ENCODE results near the gene ENC1. TPM values are rescaled to one million over a fixed set of nuclear protein-coding genes. Genes with fewer than 3 reads are reported as not detected.
A peak's percentile ranks its signal among the peaks of the same experiment; 100 is the strongest.

Gene ENC1
- total RNA-seq, 2 experiments from 2014 or later: 0.74 to 0.86 TPM

DNA sequence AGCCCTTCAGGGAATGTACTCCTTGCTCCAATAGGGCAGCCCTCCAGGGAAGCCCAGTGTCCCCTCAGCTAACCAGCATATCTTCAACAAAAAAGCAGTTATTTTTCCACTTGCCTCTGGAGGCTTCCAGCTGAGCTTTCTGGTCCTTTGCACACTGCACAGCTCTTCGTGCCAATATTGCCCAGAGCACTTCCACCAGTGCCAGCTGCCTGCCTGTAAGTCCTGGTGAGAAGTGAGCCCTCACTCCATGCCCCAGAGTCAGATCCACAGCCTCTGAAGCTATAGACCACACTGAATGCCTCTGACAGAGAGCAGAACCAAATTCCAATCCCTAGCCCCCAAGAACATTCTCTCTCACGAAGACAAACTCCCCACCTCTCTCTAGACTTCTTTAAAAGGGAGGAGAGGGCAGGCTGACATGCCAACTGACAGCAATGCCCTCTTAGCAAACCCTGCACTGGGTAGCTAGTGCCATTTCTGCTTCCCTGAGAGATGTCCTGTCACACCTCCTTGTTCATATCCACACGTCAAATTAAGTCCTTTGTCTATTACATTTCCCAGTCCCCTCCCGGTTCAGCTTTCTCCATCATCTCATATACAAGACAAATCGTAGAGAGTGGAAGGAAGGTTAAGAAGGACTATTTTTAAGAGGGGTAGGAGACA is 31.8 kb upstream of the ENC1 start:
- CTCF ChIA-PET: interaction anchor here (0.7 to 1.3 kb wide), 3 partner anchors 15 to 770 kb away, joined by 4 to 5 read pairs (median 4); no protein-coding TSS in a partner anchor
- Mint-ChIP-seq H3K36me3 (ENCODE audit: low read depth) (no peaks in the 10 kb centered on the region), H3K4me3 (no peak overlapping the region), H3K27me3 (ENCODE audit: low read depth) (no peaks in the 10 kb centered on the region), H3K9me3 (peaks cover 8% of the 10 kb centered on the region), H3K4me1 (ENCODE audit: low read depth) (no peaks in the 10 kb centered on the region), H3K27ac (no peak overlapping the region)
- intact Hi-C loops (cut with micrococcal nuclease): no loop called here
- no peak for DNase-seq

DNA sequence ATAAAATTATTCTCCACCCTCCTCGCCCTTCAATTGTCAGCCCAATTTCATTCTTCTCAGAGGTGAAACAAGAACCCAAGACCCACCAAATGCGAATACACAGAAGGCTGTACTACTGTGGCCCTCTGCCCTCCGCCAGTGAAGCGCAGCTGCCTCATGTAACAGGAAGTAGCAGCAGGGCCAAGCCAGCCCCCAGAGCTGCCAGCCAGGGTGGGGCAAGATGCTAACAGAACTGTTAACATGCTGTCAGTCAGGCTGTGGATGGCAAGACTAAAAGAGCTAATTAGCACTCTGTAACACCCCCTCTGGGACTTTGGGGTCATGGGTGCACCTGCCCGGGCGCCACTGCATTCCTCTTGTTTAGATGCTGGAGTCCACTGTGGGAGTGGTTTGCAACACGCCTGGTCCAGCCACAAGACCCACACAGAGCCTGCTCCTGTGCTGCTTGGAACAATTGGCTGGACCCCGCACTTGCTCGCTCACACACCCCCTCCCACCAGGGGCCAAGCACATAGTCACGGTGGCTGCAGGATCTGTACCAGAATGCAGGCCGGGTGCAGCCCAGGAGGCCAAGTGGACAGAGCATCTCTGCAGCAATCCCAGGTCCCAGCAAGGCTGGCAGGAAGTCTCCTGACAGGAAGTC is 30.0 kb upstream of the ENC1 start:
- Mint-ChIP-seq H3K4me3 (no peak overlapping the region), H3K36me3 (ENCODE audit: low read depth) (no peaks in the 10 kb centered on the region), H3K27me3 (ENCODE audit: low read depth) (no peaks in the 10 kb centered on the region), H3K9me3 (peaks cover 8% of the 10 kb centered on the region), H3K4me1 (ENCODE audit: low read depth) (no peaks in the 10 kb centered on the region), H3K27ac (no peak overlapping the region)
- intact Hi-C loops (cut with micrococcal nuclease): no loop called here
- no peak for DNase-seq
- CTCF ChIA-PET: interaction anchor here (0.7 kb wide), 1 partner anchor 769 kb away, joined by 3 read pairs; no protein-coding TSS in a partner anchor

DNA sequence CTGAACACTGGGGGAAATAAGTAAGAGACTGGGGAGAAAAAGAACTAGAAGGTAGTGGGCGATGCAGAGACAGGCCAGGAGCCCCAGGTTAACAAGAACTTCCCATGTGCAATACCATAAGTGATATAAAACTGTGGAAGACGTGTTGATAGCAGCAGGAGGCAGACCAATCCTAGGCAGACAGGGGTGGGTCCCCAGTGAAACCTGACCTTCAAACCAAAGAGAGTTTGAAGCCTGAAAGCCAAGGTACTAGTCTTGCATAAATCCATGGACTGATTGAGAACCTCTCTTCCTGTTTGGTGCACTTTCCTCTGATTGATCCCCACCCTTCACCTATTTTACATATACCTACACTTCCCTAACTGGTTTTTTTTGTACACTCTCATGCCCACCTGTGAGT is 29.3 kb upstream of the ENC1 start:
- CTCF ChIA-PET: interaction anchor here (0.7 kb wide), 1 partner anchor 768 kb away, joined by 3 read pairs; no protein-coding TSS in a partner anchor

DNA sequence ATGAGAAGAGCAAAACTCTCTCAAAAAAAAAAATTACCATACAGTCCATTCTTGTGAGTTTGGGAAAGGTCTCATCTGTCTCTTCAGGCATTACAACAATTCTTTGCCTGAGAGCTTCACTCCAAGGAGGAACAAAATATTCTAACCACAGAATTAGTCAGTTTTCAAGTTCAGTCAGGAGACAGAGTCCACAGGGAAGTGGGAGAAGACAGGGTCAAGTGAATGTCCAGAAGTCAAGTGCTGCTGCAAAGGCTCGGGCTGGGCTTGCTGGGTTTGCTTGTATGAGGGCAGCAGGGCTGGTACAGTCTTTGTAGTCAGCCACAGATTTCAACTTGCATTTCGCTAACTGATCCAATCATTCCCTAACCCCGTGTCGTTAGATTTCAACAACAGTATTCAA is 26.9 kb upstream of the ENC1 start:
- intact Hi-C loops (cut with micrococcal nuclease): loop anchor here (5.0 kb wide), 1 partner anchor 610 kb away; no protein-coding TSS in a partner anchor
- H3K4me3 Mint-ChIP-seq: no peak overlapping the region
- peaks cover 2% of the 10 kb centered on the region for H3K27me3 Mint-ChIP-seq (ENCODE audit: low read depth)
- H3K36me3 Mint-ChIP-seq (ENCODE audit: low read depth): no peaks in the 10 kb centered on the region
- H3K4me1 Mint-ChIP-seq (ENCODE audit: low read depth): no peaks in the 10 kb centered on the region
- H3K9me3 Mint-ChIP-seq: peaks cover 8% of the 10 kb centered on the region
- CTCF ChIA-PET: no interaction called here
- DNase-seq: no peak
- no peak overlapping the region for H3K27ac Mint-ChIP-seq

More for the DNA sequence above, 29.3 kb upstream of the ENC1 start:
- no peaks in the 10 kb centered on the region for H3K4me1 Mint-ChIP-seq (ENCODE audit: low read depth)
- peaks cover 2% of the 10 kb centered on the region for H3K27me3 Mint-ChIP-seq (ENCODE audit: low read depth)
- DNase-seq: no peak
- H3K4me3 Mint-ChIP-seq: no peak overlapping the region
- H3K9me3 Mint-ChIP-seq: peaks cover 8% of the 10 kb centered on the region
- intact Hi-C loops (cut with micrococcal nuclease): loop anchor here (5.0 kb wide), 1 partner anchor 613 kb away; no protein-coding TSS in a partner anchor
- peak overlapping the region; percentile 28 for H3K27ac Mint-ChIP-seq
- H3K36me3 Mint-ChIP-seq (ENCODE audit: low read depth): no peaks in the 10 kb centered on the region

DNA sequence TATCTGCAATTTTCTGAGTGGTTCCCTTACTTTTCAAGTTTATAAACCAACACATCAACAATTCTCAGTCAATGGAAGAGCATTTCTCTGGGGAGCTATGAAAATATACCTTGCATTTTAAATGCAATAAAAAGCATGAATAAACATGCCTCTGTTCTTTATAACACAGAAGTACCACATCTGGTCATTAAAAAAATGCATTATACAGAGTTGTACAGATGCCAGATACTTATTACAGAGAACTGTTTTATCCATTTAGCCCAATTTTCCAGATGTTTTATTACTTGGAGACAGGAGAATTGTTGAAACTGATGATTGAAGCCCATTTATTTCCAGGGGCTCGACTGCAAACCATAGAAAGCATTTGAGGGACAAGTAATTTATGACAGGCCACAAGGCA is 25.3 kb upstream of the ENC1 start:
- Mint-ChIP-seq H3K4me3 (no peak overlapping the region), H3K36me3 (ENCODE audit: low read depth) (no peaks in the 10 kb centered on the region), H3K27me3 (ENCODE audit: low read depth) (peaks cover 6% of the 10 kb centered on the region), H3K4me1 (ENCODE audit: low read depth) (no peaks in the 10 kb centered on the region), H3K9me3 (peaks cover 8% of the 10 kb centered on the region), H3K27ac (no peak overlapping the region)
- CTCF ChIA-PET: no interaction called here
- DNase-seq: no peak
- intact Hi-C loops (cut with micrococcal nuclease): loop anchor here (5.0 kb wide), 1 partner anchor 609 kb away; no protein-coding TSS in a partner anchor

DNA sequence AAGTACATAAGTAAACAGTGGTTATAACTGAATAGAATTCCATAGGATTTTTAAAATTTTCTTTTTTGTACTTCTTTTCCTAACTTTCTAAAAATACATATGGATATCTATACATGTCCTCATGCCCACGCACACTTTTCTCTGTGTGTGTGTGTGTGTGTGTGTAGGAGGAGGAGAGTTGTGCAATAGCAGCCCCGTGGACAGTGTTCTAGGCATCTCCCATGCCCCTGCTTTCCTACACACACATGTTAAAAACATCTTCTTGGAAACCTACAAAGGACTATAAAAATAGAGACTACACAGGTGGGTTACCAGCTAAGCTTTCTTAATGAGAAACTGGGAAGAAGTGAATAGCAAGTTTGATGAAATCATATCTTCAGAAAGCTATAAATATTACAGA is 24.7 kb upstream of the ENC1 start:
- Mint-ChIP-seq H3K4me3 (no peak overlapping the region), H3K27ac (no peak overlapping the region), H3K27me3 (ENCODE audit: low read depth) (peaks cover 9% of the 10 kb centered on the region), H3K9me3 (peaks cover 6% of the 10 kb centered on the region), H3K36me3 (ENCODE audit: low read depth) (no peaks in the 10 kb centered on the region), H3K4me1 (ENCODE audit: low read depth) (no peaks in the 10 kb centered on the region)
- CTCF ChIA-PET: no interaction called here
- DNase-seq: no peak
- intact Hi-C loops (cut with micrococcal nuclease): loop anchor here (5.0 kb wide), 1 partner anchor 608 kb away; no protein-coding TSS in a partner anchor

DNA sequence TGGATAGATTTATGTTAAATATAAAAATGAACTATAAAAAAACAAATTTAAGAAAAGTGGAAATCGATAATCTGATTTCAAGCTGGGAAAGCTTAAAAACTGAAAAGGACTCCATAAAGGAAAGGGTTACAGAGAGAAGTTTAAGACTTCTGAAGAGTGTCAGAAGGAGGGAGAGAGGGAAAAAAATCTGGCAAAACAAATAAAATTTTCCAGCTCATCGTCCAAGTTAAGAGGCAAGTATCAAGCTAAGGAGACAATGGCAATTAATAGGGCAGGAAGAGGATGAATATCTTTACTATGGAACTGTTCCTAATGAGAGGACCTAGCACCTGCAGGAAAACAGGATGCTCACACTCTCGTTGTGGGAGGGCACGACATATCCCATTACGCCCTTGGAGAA is 24.0 kb upstream of the ENC1 start:
- intact Hi-C loops (cut with micrococcal nuclease): no loop called here
- Mint-ChIP-seq H3K27me3 (ENCODE audit: low read depth) (peaks cover 9% of the 10 kb centered on the region), H3K9me3 (peaks cover under 1% of the 10 kb centered on the region), H3K4me3 (no peak overlapping the region), H3K4me1 (ENCODE audit: low read depth) (no peaks in the 10 kb centered on the region), H3K36me3 (ENCODE audit: low read depth) (no peaks in the 10 kb centered on the region), H3K27ac (no peak overlapping the region)
- CTCF ChIA-PET: interaction anchor here (1.2 kb wide), 1 partner anchor 761 kb away, joined by 3 read pairs; no protein-coding TSS in a partner anchor
- DNase-seq: no peak

DNA sequence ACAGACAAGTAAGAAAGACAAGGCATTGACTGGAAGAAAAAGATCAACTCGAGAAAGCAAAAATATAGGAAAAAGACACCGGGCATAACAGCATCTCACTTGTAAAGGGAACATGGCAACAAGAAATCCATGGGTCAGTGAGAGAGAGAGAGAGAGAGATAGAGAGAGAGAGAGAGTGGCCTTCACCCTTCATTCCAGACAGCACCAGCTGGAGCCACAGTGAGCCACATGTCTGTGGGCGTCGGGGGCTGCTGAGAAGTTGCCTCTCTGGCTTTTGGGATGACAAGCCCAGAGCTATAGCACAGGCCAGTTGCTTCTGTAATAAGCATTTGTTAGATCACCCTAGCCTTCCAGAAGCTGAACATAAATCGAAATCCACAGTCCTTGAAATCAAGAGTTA is 20.3 kb upstream of the ENC1 start:
- CTCF ChIA-PET: interaction anchor here (2.4 kb wide), 1 partner anchor 11 kb away, joined by 5 read pairs; no protein-coding TSS in a partner anchor
- H3K4me3 Mint-ChIP-seq: no peak overlapping the region
- H3K36me3 Mint-ChIP-seq (ENCODE audit: low read depth): no peaks in the 10 kb centered on the region
- no peaks in the 10 kb centered on the region for H3K4me1 Mint-ChIP-seq (ENCODE audit: low read depth)
- peaks cover 11% of the 10 kb centered on the region for H3K27me3 Mint-ChIP-seq (ENCODE audit: low read depth)
- no peak overlapping the region for H3K27ac Mint-ChIP-seq
- no peak for DNase-seq
- no peaks in the 10 kb centered on the region for H3K9me3 Mint-ChIP-seq
- intact Hi-C loops (cut with micrococcal nuclease): no loop called here

DNA sequence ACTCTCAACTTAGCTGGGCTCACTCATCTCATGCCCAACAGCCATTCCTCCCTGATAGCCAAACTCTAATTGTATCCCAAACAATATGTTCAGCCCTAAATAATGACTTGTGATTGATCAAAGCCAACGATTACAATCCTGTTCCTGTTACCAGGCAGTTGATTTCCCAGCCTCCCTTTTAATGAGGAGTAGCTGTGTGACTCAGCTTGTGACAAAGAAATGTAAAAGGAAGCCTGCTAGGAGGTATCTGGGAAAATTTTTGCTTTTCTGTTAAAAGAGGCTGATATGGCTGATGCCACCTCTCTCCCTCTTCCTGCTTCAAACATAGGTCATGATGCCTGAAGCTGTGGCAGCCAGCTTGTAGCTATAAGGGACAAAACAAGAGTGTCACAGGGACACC is 19.6 kb upstream of the ENC1 start:
- no peak for DNase-seq
- CTCF ChIA-PET: no interaction called here
- intact Hi-C loops (cut with micrococcal nuclease): no loop called here
- Mint-ChIP-seq H3K36me3 (ENCODE audit: low read depth) (no peaks in the 10 kb centered on the region), H3K27me3 (ENCODE audit: low read depth) (peaks cover 9% of the 10 kb centered on the region), H3K9me3 (no peaks in the 10 kb centered on the region), H3K4me1 (ENCODE audit: low read depth) (no peaks in the 10 kb centered on the region), H3K27ac (no peak overlapping the region), H3K4me3 (no peak overlapping the region)

DNA sequence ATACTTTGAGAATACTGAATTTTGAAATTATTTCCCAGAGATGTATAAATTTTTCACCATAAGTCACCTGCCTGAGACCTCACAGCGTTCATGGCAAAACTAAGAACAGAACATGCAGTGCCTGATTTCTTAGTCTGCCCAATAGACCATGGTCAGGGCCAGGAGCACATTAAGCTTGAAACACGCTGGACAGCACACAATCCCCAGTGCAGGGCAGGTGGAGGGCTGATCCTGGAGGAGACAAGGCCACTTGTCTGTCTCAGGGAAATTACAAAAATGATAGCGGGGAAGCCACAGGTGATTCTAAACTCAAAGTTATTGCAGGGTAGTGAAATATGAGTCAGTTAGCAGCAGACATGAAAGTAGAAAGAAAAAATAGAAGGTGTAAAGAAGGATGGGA is 18.6 kb upstream of the ENC1 start:
- CTCF ChIA-PET: interaction anchor here (1.0 to 1.6 kb wide), 2 partner anchors 10 to 757 kb away, joined by 3 to 6 read pairs; no protein-coding TSS in a partner anchor

DNA sequence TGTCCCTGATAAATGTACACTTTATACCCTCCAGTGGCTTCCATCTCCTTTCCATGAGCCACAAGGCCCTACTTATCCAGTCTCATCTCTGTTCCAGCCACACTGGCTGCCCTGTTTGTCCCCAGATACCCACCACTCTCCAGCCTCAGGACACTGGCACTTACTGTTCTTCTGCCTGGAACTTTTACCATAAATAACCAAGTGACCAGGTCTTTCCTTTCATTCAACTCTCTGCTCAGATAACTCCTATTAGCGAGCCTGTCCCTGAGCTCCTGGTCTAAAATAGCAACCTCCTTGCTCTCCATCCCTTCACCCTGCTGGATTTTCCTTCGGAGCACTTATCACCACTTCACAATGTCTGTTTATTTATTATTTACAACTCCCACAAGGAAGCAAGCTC is 16.6 kb upstream of the ENC1 start:
- Mint-ChIP-seq H3K27me3 (ENCODE audit: low read depth) (peaks cover 9% of the 10 kb centered on the region), H3K4me1 (ENCODE audit: low read depth) (no peaks in the 10 kb centered on the region), H3K9me3 (no peaks in the 10 kb centered on the region), H3K27ac (no peak overlapping the region), H3K36me3 (ENCODE audit: low read depth) (no peaks in the 10 kb centered on the region), H3K4me3 (no peak overlapping the region)
- intact Hi-C loops (cut with micrococcal nuclease): no loop called here
- CTCF ChIA-PET: no interaction called here
- DNase-seq: no peak

More for the DNA sequence above, 18.6 kb upstream of the ENC1 start:
- Mint-ChIP-seq H3K9me3 (no peaks in the 10 kb centered on the region), H3K27me3 (ENCODE audit: low read depth) (peaks cover 9% of the 10 kb centered on the region), H3K4me1 (ENCODE audit: low read depth) (no peaks in the 10 kb centered on the region), H3K4me3 (no peak overlapping the region), H3K27ac (no peak overlapping the region), H3K36me3 (ENCODE audit: low read depth) (no peaks in the 10 kb centered on the region)
- intact Hi-C loops (cut with micrococcal nuclease): no loop called here
- DNase-seq: no peak

DNA sequence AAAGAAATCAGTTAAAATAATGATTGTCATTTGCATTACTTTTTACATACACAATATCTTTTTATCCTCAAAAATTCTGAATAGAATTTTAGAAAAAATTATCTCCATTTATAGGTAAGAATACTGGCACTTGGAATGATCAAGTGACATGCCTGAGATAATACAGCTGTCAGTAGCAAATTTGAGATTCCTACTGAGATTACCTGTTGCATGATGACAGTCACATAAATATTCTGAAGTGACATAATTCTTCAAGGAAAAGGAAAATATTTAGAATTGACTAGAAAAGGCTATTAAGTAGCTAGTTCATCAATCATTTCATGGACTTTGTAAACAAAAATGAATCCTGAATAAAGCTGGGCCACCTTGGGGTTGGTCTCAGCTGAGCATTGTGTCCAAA is 15.2 kb upstream of the ENC1 start:
- Mint-ChIP-seq H3K27me3 (ENCODE audit: low read depth) (peaks cover 4% of the 10 kb centered on the region), H3K27ac (no peak overlapping the region), H3K4me3 (no peak overlapping the region), H3K4me1 (ENCODE audit: low read depth) (no peaks in the 10 kb centered on the region), H3K36me3 (ENCODE audit: low read depth) (no peaks in the 10 kb centered on the region), H3K9me3 (no peaks in the 10 kb centered on the region)
- CTCF ChIA-PET: no interaction called here
- DNase-seq: no peak
- intact Hi-C loops (cut with micrococcal nuclease): no loop called here

DNA sequence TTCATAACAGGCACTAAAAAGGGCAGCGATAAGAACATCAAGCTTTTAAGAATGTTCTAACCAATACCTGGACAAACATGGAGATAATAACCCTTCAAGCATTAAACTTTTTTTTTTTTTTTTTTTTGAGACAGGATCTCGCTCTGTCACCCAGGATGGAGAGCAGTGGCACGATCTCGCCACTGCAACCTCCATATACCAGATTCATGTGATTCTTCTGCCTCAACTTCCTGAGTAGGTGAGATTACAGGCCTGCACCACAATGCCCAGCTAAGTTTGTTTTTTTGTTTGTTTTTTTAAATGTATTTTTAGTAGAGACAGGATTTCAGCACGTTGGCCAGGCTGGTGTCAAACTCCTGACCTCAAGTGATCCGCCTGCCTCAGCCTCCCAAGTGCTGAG is 14.7 kb upstream of the ENC1 start:
- Mint-ChIP-seq H3K4me3 (no peak overlapping the region), H3K4me1 (ENCODE audit: low read depth) (no peaks in the 10 kb centered on the region)
- CTCF ChIA-PET: no interaction called here

More for the DNA sequence above, 14.7 kb upstream of the ENC1 start:
- Mint-ChIP-seq H3K27ac (no peak overlapping the region), H3K27me3 (ENCODE audit: low read depth) (peaks cover 2% of the 10 kb centered on the region), H3K9me3 (no peaks in the 10 kb centered on the region), H3K36me3 (ENCODE audit: low read depth) (no peaks in the 10 kb centered on the region)
- no peak for DNase-seq
- intact Hi-C loops (cut with micrococcal nuclease): no loop called here

Measured in activated naive CD4-positive, alpha-beta T cell treated with anti-CD3 and anti-CD28 coated beads for 36 hours (primary cell).